ENCODE data around the gene TRPC6.

TRPC6 gene

GRCh38 chr11:101583251-101584128 lies at the start of gene TRPC6:
Gene TRPC6 (minus strand): TSS chr11:101584007. CDS start chr11:101583503, 504 bp downstream.
- peak; percentile 67 for DNase-seq (ENCODE audit: low spot score)

GRCh38 chr11:101620026-101620425 lies 36.2 kb upstream of the TRPC6 start:
- no peak for DNase-seq (ENCODE audit: low spot score)

- no peak for DNase-seq (ENCODE audit: low spot score)
Measured at GRCh38 chr11:101618709-101619108, 34.9 kb upstream of the TRPC6 start.

DNA sequence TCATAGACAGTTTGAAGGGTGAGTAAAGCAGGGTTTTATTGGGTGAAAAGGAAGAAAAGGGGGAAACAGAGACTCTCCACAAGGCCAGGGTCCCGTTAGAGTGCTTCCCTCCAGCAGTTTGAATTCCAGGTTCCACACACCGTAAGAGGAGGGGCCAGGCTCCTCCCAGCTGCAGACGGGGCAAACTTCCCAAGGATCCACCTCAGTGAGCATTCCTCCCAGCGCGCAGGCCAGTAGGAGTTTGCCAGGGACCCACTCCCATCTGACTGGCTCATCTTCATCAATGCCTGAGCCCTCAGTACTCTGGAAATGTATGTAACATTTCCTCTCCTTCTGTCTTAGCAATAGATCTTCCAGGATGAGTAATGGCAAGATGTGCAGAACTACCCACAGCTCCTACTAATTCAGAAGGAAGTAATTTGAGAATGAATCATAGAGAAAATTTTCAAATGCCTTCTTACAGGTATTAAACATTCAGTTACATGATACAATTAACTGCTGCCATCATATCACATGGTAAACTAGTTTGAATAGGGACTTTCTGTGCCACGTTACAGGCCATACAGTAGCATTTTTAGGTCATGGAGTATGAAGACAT lies 34.0 kb upstream of the TRPC6 start:
- DNase-seq (ENCODE audit: low spot score): no peak

GRCh38 chr11:101612481-101612880 lies 28.7 kb upstream of the TRPC6 start:
- DNase-seq (ENCODE audit: low spot score): no peak

- DNase-seq (ENCODE audit: low spot score): no peak
Measured at GRCh38 chr11:101600924-101601323, 17.1 kb upstream of the TRPC6 start.

DNA sequence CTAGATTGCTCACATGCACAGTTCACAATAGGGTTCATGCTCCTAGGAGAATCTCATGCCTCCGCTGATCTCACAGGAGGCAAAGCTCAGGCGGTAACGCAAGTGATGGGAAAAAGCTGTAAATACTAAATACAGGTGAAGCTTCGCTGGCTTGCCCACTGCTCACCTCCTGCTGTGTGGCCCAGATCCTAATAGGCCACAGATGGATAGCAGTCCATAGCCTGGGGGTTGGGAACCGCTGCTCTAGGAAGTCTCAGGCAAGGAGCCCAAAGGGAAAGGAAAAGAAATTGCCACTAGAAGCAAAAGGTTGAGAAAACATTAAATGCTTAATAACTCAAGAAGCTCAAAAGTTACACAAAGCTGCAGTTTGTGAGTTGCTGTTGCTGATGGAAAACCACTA lies 3.2 kb upstream of the TRPC6 start:
- no peak for DNase-seq (ENCODE audit: low spot score)

DNA sequence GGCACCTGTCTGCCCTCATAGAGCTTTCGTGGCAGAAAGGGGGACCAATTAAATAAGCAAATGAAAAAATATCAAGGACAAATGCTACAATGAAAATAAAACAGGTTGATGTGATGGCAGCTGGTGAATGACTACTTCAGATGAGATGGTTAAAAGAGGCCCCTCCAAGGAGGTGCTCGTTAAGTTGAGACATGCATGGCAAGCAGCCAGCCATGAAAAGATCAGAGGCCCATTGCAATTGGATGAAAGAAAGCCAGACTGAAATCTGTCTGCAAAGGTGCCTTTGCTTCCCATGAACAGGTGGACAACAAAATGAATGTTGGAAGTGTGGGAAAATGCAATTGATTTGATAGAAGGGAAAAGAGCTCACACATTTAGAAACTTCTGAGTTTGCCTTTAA lies 848 bp upstream of the TRPC6 start:
- no peak for DNase-seq (ENCODE audit: low spot score)

DNA sequence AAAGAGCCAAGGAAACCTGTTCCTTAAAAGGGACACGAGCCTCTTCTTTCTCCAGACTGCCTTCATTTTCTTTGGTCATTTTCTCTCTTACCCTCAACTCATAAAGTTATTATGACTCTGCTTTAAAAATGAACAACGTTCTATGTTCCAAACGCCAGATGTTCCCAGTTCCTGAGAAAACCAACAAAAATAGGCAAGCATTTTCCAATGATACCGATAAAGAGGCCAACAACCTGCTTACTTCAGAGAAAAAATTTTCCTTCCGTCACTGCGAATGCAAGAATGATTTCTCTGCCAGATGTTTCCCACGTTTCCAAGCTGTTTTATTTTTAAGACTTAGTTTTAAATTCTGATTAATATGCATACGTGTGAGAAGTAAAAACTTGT lies 315 bp upstream of the TRPC6 start:
- DNase-seq (ENCODE audit: low spot score): no peak

GRCh38 chr11:101582989-101583250 lies 887 bp downstream of the TRPC6 start:
- no peak for DNase-seq (ENCODE audit: low spot score)

GRCh38 chr11:101582236-101582988 lies 1.4 kb downstream of the TRPC6 start:
- no peak for DNase-seq (ENCODE audit: low spot score)

DNA sequence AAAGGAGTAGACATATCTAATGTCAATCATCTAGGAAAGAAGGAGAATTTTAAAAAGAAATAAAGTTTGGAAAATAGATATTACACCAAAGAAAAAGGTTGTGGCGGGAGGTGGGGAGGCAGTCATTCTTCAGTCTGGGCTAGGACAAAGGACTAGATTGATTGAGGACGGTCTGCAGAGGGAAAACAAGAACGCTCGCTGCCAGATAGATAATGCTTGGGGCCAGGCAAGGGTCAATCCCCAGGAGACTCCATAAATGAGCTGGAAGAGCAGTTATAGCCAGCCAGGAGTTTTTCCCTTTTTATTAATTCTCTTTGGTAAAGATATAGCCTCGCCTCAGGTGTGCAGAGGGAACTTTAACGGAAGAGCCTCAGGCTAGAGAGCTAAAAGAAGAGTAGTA lies 6.3 kb downstream of the TRPC6 start:
- DNase-seq (ENCODE audit: low spot score): no peak

GRCh38 chr11:101576456-101576855 lies 7.4 kb downstream of the TRPC6 start:
- no peak for DNase-seq (ENCODE audit: low spot score)

DNA sequence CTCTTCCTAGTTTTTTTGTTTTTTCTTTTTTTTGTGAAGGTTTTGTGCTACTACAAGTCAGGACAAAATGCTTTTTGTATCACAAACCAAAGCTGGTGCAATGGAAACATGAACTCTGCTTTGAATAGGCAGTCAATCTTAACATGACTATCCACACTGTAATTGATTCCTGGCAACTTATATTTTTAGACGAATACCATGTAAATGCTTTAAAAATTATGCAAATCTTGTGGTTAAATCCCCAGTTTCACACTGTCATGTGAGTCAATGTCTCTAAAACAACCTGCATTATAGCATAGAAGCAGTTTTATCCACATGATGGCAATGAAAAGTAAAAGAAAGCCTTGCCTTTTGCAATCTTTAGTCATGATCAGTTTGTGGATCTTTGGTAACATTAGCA lies 8.9 kb downstream of the TRPC6 start:
- DNase-seq (ENCODE audit: low spot score): no peak

- DNase-seq (ENCODE audit: low spot score): no peak
Measured at GRCh38 chr11:101567071-101567470, 16.7 kb downstream of the TRPC6 start.

DNA sequence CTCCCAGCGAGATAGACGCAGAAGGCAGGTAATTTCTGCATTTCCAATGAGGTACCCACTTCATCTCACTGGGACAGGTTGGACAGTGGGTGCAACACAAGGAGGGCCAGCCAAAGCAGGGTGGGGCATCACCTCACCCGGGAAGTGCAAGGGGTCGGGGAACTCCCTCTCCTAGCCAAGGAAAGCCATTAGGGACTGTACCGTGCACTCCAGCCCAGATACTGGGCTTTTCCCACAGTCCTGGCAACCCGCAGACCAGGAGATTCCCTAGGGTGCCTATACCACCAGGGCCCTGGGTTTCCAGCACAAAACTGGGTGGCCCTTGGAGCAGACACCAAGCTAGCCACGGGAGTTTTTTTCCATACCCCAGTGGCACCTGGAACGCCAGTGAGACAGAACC lies 17.2 kb downstream of the TRPC6 start:
- no peak for DNase-seq (ENCODE audit: low spot score)

DNA sequence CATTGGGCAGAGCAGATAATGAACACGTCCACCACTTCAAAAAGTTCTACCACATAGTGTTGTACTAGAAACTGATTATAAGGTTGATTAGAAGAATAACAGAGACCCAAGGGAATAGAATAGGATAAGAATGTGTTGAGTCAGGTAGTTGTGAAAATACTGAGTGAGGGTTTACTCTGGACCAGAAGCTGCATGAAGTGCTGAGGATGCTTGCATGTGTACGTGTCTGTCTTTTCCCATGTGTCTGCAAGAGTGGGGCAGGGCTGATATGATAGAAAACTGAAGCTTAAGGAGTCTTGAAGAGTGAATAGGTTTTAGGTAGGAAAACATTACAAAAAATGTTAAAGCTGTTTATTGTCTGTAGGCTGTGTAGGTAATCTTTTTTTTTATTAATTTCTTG lies 20.6 kb downstream of the TRPC6 start:
- no peak for DNase-seq (ENCODE audit: low spot score)

GRCh38 chr11:101555366-101555765 lies 28.4 kb downstream of the TRPC6 start:
- no peak for DNase-seq (ENCODE audit: low spot score)

- no peak for DNase-seq (ENCODE audit: low spot score)
Measured at GRCh38 chr11:101553891-101554292, 29.9 kb downstream of the TRPC6 start.

GRCh38 chr11:101552888-101553287 lies 30.9 kb downstream of the TRPC6 start:
- DNase-seq (ENCODE audit: low spot score): no peak

GRCh38 chr11:101528541-101528940 lies 55.3 kb downstream of the TRPC6 start:
- DNase-seq (ENCODE audit: low spot score): no peak

GRCh38 chr11:101523634-101524260 lies 60.1 kb downstream of the TRPC6 start:
- no peak for DNase-seq (ENCODE audit: low spot score)

- no peak for DNase-seq (ENCODE audit: low spot score)
Measured at GRCh38 chr11:101523193-101523592, 60.6 kb downstream of the TRPC6 start.
